ENCODE data around the gene REX1BD.
"Not testable (repeated sequence)": the region's sequence is repeated elsewhere in the genome, so short reads cannot be mapped to it uniquely, and the experiment has no call there.

REX1BD gene

DNA sequence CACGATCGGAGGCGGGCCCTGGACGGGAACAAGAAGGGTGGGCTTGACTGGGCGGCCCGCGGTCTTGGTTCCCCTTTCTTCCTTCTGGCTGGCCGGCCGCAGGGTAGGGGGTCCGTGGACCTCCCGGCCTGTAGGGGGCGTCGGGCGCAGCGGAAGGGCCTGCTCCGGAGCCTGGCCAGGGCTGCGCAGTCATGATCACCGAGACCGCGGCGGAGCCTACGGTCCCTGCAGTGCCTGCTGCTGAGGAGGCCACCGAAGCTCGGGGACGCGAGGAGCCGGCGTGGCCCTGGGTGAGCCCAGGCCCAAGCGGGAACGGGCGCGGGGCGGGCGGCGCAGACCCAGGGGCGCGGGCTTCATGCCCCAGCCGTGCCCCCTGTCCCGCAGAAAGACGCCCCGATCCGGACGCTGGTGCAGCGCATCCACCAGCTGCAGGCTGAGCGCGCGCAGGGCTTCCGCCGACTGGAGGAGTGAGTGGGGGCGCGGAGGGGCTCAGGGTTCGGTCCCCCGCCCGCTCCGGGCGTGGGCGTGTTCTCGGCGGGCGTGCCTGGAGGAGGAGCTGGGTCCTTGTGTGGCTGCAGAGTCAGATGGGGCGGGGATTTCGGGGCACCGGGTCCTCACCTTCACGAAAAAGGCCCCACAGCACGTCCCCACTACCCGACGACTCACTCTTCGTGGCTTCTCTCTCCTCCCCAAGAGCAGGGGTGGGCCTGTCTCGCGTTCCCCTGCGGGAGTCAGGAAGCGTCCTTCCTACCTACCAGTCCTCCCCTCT is at the start of gene REX1BD:
REX1BD (plus strand) TSS at position 188 of the 769 bp plus-strand sequence; CDS start at position 192, 4 bp downstream.
- peak; percentile 80 for DNase-seq (ENCODE audit: low read depth)

DNA sequence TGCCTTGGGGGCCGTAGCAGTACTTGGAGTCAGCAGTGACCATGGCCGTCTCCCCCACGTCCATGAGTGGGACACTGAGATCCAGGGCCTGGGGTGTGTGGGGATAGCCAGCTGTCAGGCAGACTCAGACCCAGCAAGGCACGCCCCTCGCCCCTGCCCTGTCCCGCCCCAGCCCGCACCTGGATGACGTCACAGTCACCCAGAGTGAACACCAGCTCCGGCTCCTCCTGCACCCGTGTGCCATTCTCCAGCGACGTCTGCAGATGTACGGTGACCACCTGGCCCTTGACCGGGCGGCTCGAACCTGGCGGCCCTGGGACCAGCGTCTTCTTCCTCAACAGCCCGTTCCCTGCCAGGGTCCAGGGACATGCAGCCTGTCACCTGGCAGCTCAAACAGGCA is 49.2 kb upstream of the REX1BD start:
- DNase-seq (ENCODE audit: low read depth): no peak

- not testable (repeated sequence) for DNase-seq (ENCODE audit: low read depth)
These were observed 48.4 kb upstream of the REX1BD start for GRCh38 chr19:18540200-18540599.

GRCh38 chr19:18541258-18541991 is 47.2 kb upstream of the REX1BD start:
- DNase-seq (ENCODE audit: low read depth): peak; percentile 17

GRCh38 chr19:18541992-18542940 is 46.3 kb upstream of the REX1BD start:
- no peak for DNase-seq (ENCODE audit: low read depth)

DNA sequence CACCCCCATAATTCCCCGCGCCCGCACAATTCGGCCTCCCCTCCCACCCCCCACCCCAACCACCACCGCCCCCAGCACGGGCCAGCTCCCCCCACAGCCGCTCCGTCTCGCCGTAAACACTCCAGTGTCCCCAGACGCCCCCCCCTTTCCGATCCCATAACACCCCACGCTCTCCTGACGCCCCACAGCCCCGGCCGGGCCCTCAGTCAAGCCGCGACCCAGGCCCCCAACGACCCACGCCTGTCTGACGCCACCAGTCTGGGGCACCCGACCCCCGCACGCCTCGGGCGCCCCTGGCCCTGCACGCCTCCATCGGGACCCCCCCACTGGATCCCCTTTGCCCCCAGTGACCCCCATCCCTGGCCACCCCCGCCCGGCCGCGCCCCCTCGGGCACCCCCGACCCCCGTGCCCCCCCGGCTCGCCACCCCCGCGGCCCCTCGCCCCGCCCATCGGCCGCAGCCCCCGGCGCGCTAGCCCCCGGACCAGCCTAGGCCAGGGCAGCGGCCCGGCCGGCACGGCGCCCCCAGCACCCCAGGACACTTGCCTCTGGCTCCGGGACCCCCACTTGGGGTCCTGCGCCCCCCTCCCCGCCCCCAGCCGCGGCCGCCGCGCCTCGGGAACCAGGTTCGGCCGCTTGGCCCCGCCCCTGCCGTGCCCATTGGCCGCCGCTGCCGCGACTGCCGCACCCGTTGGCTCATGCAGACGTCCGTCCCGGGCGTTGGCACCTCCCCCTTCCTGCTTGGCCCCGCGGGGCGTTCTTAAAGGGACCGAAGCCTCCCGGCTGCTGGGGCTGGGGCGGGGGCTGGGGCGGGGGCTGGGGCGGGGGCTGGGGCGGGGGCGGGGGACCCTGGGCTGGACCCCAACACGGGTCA is 45.4 kb upstream of the REX1BD start, which contains the start of gene FKBP8:
FKBP8 (minus strand) TSS at position 633 of the 873 bp plus-strand sequence. CDS start 1,603 bp downstream, outside the sequence.
- peak; percentile 85 for DNase-seq (ENCODE audit: low read depth)

DNA sequence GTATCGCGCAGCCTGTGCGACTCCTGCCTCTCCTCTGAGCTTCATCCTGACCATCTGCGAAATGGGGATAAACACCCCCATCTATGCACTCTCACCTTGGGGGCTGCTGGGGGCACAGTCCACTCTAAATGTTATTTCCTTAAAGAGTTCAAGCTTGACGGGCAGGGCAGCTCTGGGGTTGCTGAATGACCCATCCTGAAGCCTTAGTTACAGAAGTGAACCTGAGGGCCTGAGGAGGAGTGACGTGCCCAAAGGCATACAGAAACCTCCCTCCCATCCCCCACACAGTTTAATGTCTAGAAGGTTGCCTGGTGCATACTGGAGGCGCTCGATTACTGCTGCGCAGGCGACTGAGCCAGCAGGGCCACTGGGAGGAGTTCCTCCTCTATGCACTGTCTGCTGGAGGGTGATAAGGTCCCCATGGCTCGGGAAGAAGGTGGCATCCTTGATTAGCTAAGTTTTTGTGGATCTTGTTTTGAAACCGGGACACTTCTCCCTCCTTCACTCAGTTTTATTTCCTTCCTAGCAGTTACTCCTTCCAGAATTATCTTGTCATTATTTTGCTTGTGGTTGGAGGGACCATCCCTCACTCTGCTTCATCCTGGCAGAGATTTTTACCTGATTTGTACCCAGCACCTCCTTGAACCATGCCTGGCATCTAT is 44.7 kb upstream of the REX1BD start:
- peak; percentile 48 for DNase-seq (ENCODE audit: low read depth)

GRCh38 chr19:18551631-18552030 is 37.0 kb upstream of the REX1BD start:
- no peak for DNase-seq (ENCODE audit: low read depth)

DNA sequence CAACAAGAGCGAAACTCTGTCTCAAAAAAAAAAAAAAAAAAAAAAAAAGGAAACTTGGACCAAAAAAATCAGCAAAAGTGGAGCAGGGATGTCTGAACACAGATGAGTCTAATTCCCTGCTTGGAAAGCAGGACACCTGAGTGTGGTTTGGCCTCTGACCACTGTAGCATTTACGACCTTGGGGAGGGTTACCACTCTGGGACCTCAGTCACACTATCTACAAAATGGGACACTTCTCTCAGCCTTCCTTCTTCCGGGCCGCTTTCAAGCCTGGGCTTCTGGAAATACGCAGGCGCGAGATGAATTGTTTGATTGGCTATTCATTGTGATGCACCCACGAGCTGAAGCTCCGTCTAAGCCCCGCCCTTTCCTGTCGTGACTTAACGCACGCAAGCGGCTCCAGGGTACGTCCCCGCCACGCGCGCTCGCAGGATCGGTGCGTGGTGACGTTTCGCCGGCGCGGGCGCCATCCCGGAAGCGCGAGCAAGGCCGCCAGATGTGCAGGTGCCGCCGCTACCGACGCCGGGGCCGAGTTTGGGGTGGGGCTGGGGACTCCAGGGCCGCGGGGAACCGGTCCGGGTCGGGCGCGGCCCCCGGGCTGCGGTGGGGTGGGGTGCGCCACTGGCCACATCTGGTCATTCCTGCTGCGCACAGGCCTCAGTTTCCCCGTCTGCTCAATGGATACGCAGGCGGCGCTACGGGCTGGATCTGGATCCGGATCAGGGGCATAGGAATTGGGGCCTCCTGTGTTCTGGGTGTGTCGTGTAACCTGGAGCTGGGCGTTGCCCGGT is 31.0 kb upstream of the REX1BD start, which contains the start of gene KXD1:
KXD1 (plus strand) TSS at position 460 of the 791 bp plus-strand sequence. CDS start 4,187 bp downstream, outside the sequence.
- peak; percentile 99 for DNase-seq (ENCODE audit: low read depth)

DNA sequence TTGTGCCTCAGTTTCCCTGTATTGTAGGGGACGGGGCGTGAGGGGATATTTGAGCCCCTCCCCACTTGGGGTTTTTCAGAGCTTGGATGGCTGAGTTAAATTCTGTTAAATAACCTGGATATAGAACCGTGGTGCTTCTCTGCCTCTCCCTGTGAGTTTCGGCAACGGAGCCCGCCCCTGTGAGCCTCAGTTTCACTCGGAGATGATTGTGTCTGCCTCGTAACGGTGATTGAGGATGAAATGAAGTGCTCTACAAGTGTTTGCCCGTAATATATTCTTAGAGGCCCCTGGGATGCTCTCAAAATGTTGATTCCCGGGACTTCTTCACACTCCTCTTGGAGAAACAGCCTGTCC is 30.4 kb upstream of the REX1BD start:
- no peak for DNase-seq (ENCODE audit: low read depth)

DNA sequence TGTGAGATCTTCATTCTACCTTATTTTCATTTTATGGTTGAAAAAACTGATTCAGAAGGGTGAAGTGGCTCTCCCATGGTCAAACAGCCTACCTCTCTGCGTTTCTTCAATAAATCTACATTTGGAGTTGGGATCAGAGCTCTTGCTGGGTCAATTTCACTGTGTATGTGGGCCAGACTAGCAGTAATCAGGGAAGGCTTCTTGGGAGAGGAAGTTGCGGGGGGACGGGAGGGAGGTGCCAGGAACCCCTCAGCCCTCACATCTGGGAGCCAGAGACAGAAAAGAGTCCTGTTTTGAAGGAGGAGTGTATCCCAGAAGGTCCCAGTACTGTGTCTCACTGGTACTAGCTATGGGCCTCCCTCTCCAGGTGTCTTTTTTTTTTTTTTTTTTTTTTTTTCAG is 30.0 kb upstream of the REX1BD start:
- no peak for DNase-seq (ENCODE audit: low read depth)

- DNase-seq (ENCODE audit: low read depth): no peak
These were observed 28.9 kb upstream of the REX1BD start for GRCh38 chr19:18559685-18560084.

DNA sequence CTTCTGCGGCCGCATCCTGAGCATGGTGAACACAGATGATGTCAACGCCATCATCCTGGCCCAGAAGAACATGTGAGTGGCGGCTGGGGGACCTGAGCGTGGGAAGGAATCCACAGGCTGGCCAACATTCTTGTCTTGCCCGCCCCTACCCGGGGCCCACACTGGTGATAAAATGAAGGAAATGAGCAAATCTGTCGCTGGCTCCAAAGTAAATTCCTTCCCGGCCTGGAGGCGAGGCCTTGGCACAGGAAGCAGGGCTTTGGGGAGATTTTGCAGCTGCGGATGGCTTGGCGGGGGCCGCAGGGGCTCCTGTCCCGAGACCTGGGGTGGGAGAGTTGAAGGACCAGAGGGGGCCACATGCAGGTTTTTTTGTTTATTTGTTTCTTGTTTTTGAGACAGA is 26.5 kb upstream of the REX1BD start:
- no peak for DNase-seq (ENCODE audit: low read depth)

DNA sequence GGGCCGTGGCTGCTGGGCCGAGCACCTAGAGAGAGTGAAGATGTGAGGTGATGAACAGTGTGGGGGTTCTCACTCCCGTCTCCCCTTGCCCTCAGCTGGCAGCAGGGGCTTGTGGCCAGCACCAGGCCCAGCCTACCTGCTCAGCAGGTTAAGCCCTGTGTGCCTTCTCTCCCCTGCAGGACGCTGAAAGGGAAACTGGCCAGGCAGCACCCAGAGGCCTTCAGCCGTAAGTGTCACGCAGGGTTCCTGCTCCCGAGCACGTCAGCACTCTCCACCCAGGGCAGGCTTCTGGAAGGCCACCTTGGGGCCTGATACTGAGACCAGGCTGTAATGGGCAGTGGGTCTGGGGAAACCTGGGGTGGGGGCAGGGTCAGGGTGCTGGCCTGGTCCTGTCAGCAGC is 21.6 kb upstream of the REX1BD start:
- DNase-seq (ENCODE audit: low read depth): no peak

DNA sequence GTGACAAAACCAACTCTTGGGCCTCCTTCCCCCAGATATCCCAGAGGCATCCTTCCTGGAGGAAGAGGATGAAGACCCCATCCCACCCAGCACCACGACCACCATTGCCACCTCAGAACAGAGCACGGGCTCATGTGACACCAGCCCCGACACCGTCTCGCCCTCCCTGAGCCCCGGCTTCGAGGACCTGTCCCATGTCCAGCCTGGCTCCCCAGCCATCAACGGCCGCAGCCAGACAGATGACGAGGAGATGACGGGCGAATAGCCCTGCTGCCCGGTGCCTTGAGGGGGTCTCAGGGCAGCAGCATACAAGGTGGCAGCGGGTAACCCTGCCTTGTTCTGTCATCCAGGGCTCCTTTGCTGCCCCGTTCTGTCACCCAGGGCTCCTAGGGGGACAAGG is 20.2 kb upstream of the REX1BD start:
- DNase-seq (ENCODE audit: low read depth): no peak

DNA sequence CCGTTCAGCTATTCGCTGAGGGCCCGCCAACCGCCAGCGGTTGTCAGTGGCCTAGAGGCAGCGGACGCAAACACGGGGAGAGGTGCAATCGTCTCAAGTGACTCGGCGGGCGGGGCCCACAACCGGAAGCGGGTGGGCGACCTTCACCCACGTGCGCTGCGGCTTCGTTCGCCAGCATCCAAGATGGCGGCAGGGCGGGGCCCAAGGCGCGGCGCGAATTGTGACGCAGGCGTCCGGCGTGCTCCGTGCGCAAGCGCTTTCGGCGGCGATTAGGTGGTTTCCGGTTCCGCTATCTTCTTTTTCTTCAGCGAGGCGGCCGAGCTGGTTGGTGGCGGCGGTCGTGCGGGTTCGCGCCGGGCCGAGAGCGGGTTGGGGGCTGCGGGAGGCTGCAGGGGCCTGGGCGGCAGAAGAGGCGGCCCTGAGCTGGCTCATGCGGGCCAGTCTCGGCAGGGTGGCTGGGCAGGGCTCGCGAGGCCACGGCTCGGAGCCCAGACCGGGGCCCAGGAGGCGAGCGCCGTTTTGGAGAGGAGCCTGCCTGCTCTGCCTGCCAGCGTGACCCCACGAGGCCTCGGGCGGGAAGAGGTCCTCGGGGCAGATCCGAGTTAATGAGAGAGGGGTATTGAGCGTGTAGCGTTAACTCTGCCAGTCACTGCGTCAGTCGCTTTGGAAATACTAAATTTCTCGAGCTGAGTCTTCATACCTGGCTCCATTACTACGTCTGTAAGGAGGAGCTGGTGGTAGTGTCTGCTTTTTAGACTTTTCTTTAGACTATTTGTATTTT is 16.8 kb upstream of the REX1BD start, which contains the start of gene UBA52:
UBA52 (plus strand) TSS at position 294 of the 781 bp plus-strand sequence. CDS start 1,444 bp downstream, outside the sequence.
- DNase-seq (ENCODE audit: low read depth): peak; percentile 96

- no peak for DNase-seq (ENCODE audit: low read depth)
These were observed 13.8 kb upstream of the REX1BD start for GRCh38 chr19:18574691-18575291.

DNA sequence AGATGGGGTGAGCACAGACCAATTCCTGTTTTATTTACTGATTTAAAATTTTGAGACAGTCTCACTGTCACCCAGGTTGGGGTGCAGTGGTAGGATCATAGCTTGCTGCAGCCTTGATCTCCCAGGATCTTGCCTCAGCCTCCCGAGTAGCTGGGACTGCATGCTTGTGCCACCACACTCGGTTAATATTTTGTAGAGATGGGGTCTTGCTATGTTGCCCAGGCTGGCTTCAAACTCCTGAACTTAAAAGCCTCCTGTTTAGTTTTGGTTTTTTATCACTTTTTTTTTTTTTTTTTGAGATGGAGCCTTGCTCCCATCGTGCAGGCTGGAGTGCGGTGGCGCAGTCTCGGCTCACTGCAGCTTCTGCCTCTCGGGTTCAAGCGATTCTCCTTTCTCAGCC is 12.2 kb upstream of the REX1BD start:
- no peak for DNase-seq (ENCODE audit: low read depth)
